ENCODE measurements around the gene PTPN12.
"Not testable (repeated sequence)": the region's sequence is repeated elsewhere in the genome, so short reads cannot be mapped to it uniquely, and the experiment has no call there.

The PTPN12 gene

GRCh38 chr7:77537778-77538280 lies 734 bp downstream of the PTPN12 start:
- H3K4me3 ChIP-seq (ENCODE audit: low read depth, low read length) = peak overlapping the region; percentile 96

DNA sequence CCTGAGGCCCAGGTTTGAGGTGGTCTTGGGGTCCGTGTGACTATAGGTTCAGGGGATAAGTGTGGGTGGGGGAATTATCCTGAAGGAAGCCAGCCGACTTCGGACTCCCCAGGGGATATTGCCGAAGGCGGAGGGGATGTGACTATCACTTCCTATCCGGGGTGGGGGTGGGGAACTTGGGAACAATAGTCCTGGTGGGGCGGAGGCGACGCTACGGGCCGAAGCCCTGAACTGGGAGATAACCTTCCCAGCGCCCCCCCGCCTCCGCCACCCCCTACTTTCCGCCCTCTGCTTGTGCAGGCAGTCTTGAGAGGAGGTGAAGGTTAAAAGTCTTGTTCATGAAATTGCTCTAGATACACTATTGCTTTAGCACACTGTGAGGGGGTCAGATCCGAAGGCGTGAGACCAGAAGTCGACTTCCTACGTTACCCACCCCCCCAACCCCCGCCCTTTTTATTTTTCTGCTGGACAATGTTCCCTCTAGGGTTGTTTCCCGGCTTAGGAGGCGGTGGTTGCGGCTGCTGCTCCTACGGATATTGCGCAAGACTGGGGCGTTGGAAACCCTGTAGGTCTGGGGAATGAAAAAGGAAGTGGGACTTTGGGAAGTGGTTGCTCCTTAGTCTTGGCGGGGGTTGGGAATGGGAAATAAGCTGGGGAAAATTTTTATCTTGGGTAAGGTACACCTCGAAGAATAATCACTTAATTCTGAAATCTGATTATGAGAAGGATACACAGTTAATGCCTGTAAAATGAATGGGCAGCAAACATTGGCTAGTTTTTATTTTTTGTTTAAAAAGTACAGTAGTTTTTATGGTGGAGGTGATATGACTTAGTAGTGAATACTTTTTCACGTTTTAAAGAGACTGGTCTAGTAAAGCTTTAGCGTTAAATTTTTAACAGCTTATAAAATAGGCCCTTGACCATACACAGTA lies 1.5 kb downstream of the PTPN12 start:
- H3K4me3 ChIP-seq (ENCODE audit: low read depth, low read length) = peak overlapping the region; percentile 96

- no peak overlapping the region for H3K4me3 ChIP-seq (ENCODE audit: low read depth, low read length)
These were observed 3.3 kb downstream of the PTPN12 start for GRCh38 chr7:77540402-77540822.

GRCh38 chr7:77540993-77541392 lies 3.9 kb downstream of the PTPN12 start:
- not testable (repeated sequence) for H3K4me3 ChIP-seq (ENCODE audit: low read depth, low read length)

DNA sequence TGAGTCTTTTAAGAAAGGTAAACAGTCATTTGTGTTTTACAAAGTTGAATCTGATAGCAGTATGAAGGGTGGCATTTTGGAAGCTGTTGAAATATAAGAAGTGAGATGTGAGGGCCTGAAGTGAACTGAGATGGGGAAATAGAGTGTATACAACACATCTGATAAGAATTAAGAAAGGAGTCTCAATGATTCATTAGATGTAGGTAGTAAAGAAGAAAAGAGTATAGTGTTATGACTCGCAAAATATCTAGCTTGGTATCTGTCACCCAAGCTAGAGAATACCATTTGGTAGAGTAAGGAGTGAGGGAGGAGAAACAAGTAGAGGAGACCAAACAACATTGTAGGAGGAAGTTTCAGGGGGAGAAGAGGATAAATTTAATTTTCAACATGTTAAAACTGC lies 5.3 kb downstream of the PTPN12 start:
- H3K4me3 ChIP-seq (ENCODE audit: low read depth, low read length) = no peak overlapping the region

DNA sequence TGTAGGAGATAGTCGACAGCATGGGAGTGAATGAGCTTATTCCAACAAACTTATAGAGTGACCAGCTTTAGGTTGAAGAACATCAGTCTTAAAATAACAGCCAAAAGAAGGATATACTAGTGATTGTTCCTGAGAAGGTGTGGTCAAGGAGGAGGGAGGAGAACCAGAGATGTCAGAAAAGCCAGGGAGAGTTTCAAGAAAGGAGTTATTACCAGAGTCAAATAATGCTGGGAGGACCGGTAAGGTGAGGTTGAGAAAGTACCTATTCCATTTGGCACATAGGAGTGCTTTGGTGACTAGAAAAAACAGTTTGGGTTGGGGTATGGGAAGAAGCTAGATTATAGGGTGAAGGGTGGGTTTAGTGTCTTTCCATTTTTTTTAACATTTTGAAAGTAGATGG lies 5.8 kb downstream of the PTPN12 start:
- H3K4me3 ChIP-seq (ENCODE audit: low read depth, low read length) = no peak overlapping the region

DNA sequence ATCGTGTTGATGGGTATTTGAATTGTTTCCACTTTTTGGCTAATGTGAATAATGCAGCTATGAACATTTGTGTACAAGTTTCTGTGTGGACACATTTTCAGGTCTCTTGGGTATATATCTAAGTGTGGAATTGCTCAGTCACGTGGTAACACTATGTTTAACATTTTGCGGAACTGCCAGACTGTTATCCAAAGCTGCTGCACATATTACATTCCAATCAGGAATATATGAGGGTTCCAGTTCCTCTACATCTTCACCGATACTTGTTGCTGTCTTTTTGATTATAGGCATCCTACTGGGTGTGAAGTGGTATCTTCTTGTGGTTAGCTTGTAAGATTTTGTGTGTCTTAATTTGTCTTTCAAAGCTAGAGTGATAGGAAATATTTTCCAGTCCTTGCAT lies 6.8 kb downstream of the PTPN12 start:
- no peak overlapping the region for H3K4me3 ChIP-seq (ENCODE audit: low read depth, low read length)

DNA sequence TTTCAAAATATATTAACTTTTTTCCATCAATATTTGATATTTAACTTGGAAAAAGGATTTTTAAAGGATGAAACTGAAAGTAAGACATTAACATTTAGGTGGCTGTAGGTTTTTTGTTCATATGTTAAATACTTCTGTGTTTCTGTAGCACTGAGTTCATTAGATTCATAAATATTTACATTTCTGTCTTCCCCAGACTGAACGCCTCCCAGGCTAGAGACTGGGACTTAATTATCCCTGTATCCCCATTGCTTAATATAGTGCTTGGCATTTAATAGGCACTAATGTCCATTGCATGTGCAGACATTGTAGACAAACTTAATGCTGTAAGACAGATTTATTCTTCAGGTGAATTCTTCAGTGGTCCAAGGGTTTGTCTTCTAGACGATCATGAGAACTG lies 7.4 kb downstream of the PTPN12 start:
- no peak overlapping the region for H3K4me3 ChIP-seq (ENCODE audit: low read depth, low read length)

DNA sequence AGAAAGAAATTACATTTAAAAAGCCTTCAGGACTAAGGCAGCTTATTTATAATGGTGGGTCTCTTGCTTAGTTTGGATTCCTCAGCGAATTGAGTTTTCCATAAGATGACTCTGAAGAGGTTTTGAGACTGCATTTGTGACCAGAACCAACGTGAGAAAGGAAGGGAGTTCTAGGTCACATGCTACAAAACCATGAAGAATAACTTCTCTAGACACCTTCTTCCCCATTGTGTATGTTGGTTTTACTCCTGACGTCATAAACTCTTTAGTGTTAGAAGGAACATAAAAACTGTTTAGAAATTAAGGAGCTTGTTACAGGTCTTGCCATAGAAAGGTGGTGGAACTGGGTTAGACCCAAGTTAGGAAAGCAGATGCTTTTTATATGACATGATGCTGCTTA lies 11.1 kb downstream of the PTPN12 start:
- H3K4me3 ChIP-seq (ENCODE audit: low read depth, low read length) = no peak overlapping the region

DNA sequence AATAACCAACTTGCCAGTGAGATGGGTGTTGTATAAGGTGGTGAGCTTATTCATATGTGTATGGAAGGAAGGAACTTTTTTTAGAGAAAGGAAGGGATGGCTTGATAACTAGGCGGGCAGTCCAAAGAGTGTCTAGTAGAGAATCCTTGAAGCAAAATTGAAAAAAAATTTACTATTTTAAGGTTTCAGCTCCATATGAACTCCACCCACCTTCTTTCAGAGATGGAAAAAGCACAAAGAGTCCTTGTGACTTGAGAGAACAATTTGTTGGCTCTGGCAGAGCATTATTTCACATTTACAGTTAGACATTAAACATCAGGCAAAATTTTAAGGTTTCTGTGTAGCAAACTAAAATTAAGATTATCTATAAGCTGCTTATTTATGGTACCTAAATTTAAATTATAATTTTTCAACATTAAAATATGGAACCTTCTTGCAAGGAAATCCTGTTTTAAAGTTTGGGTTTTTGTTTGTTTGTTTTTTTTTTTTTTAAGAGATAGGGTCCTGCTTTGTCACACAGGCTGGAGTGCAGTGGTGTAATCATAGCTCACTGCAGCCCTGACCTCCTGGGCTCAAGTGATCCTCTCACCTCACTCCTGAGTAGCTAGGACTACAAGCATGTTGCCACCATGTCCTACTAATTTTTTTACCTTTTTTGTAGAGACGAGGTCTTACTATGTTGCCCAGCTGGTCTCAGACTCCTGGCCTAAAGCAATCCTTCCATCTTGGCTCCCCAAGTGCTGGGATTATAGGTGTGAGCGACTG lies 12.2 kb downstream of the PTPN12 start:
- no peak overlapping the region for H3K4me3 ChIP-seq (ENCODE audit: low read depth, low read length)

DNA sequence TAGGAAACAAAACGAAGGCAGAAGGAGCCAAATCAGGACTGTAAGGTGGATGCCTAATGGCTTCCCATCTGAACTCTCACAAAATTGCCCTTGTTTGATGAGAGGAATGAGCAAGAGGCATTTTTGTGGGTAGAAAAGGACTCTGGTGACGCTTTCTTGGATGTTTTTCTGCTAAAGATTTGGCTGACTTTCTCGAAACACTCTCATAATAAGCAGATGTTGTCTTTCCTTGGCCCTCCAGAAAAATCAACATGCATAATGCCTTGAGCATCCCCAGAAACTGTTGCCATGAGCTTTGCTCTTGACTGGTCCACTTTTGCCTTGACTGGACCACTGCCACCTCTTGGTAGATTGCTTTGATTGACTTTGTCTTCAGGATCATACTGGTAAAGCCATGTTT lies 13.5 kb downstream of the PTPN12 start:
- no peak overlapping the region for H3K4me3 ChIP-seq (ENCODE audit: low read depth, low read length)

DNA sequence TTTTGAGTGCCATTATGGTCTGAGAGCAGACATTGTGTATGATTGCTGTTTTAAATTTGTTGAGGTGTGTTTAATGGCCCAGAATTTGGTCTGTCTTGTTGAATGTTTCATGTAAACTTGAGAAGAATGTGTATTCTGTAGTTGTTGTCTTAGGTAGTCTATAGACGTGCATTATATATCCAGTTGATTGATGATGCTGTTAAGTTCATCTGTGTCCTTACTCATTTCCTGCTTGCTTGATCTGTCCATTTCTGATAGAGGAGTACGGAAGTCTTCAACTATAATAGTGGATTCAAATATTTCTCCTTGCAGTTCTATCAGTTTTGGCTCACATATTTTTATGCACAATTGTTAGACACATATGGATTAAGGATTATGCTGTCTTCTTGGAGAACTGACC lies 16.0 kb downstream of the PTPN12 start:
- H3K4me3 ChIP-seq (ENCODE audit: low read depth, low read length) = no peak overlapping the region

GRCh38 chr7:77558284-77558967 lies 21.3 kb downstream of the PTPN12 start:
- no peak overlapping the region for H3K4me3 ChIP-seq (ENCODE audit: low read depth, low read length)

GRCh38 chr7:77561352-77561751 lies 24.3 kb downstream of the PTPN12 start:
- H3K4me3 ChIP-seq (ENCODE audit: low read depth, low read length) = no peak overlapping the region

DNA sequence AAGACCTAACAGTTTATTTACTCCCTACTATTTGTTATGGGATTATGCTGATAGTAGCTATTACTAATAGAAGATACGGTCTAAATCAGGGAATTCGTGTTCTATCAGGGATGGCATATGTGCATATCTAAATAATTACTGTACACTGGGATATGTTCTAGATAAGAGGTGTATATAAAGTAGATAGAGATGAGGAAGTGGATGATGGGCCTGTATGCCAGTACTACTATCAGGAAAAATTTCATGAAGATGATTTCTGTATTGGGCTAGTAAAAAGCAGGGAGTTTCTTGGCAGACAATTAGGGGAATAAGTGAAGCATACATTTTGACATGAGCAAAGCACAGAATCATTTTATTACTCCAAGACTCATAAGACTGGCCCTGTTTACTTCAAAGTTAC lies 26.2 kb downstream of the PTPN12 start:
- no peak overlapping the region for H3K4me3 ChIP-seq (ENCODE audit: low read depth, low read length)

DNA sequence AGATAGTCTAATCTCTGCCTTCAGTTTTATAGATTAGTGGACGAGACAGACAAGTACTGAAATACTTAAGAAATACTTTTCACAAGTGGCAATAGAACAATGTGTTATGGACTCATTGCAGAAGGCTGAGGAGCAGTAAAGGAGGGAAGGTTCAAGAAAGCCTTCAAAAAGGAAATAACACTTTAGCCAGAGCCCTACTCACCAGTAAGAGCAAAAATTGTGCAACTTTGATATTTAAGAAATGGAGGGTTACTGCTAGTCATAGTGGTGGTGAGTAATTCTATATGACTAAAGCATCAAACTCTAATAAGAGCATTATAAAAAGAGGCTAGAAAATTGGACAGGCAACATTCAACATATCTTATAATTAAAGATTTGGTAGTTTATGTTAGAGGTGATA lies 28.8 kb downstream of the PTPN12 start:
- H3K4me3 ChIP-seq (ENCODE audit: low read depth, low read length) = no peak overlapping the region

- no peak overlapping the region for H3K4me3 ChIP-seq (ENCODE audit: low read depth, low read length)
These were observed 29.3 kb downstream of the PTPN12 start for GRCh38 chr7:77566421-77566820.

DNA sequence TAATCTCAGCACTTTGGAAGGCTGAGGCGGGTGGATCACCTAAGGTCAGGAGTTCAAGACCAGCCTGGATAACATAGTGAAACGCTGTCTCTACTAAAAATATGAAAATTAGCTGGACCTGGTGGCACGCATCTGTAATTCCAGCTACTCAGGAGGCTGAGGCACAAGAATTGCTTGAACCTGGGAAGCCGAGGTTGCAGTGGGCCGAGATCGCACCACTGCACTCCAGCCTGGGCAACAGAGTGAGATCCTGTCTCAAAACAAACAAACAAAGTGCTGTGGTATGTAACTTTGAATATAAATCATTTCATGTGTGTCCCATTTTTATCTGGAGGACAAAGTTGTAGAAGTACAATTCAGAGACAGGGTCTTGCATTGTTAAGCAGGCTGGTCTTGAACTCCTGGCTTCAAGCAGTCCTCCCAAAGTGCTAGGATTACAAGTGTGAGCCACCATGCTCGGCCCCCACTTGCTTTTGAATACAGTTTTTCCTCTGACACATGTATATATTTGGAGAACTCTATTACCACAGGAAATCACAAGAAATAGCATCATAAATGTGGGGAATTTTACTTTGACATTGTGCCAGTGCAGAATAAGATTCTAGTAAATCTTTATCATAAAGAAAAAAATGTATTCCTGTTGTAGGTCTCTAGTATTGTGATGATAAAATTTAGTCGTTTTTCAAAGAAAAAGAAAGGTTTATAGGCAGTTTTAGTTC lies 32.6 kb downstream of the PTPN12 start:
- no peak overlapping the region for H3K4me3 ChIP-seq (ENCODE audit: low read depth, low read length)

DNA sequence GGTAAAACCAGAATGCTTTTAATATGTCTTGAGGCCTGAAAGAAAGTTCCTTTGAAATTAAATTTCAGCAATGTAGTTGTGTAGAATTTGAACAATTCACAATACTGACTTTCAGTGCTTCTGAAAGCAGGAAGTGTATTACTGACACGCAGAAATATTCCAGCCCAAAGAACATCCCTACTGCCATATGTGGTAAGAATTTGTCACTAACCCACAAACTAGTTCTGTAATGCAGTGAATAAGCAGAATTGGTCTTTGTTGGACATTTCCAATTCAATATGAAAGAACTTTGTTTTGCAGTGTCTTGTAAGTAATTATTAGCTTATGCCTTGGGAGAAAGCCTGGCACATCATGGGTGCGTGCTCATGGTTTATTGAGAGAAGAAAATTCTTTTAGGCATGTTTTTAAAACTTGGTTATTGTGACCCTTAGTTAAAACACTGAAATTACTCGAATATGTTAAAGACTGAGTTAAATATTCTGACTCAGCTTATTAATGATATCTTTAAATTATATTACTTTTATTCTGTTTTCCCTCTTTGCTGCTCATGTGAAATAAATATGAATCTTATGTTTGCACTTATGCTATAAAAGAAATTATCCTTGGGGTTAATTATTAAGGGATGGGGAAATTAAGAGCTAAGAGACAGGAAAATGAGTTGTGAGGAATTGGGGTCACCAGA lies 33.4 kb downstream of the PTPN12 start:
- H3K4me3 ChIP-seq (ENCODE audit: low read depth, low read length) = no peak overlapping the region

GRCh38 chr7:77571801-77572200 lies 34.7 kb downstream of the PTPN12 start:
- no peak overlapping the region for H3K4me3 ChIP-seq (ENCODE audit: low read depth, low read length)

All from iPS-11a (cell line).